GM12891 (cell line): ENCODE results near the gene FHIT.

Experiments used
- POLR2A ChIP-seq: IDR thresholded peaks from 2 replicates; pipeline ENCODE4 v1.6.1; 2011; ENCODE audit warnings: low read depth, low read length, control low read depth
- POLR2AphosphoS5 ChIP-seq: IDR thresholded peaks from 2 replicates; pipeline ENCODE4 v1.6.1; 2011; ENCODE audit warnings: low read depth, low read length, control low read depth

- TF ChIP-seq POLR2AphosphoS5 (no peak), POLR2A (no peak)
Measured at GRCh38 chr3:60427109-60427508, 824.1 kb downstream of the FHIT start.
